Esophagus squamous epithelium (tissue), 5 donors: ENCODE results near the gene KIF23. TPM values are rescaled to one million over a fixed set of nuclear protein-coding genes. Genes with fewer than 3 reads are reported as not detected.

ENCODE experiments used
- DNase-seq: peaks from one replicate; lab custom pipeline; 2025; lab: John Stamatoyannopoulos, UW
- H3K27ac ChIP-seq, 4 donors: fragments of 200-600 bp; sonication (generic); one replicate each; pipeline ENCODE4 v1.5.1; 2016 to 2019; ENCODE audit warnings: mild to moderate bottlenecking in 1 of 4
- H3K27me3 ChIP-seq, 4 donors: fragments of 200-600 bp; sonication (generic); 1 replicate in 3 of 4; 2 replicates in 1 of 4; pipeline versions ENCODE4 v1.5.1 to v1.6.0; 2017 to 2021; ENCODE audit warnings: antibody characterized with exemption in 1 of 4
- H3K36me3 ChIP-seq, 3 donors: fragments of 200-600 bp; sonication (generic); one replicate each; pipeline ENCODE4 v1.5.1; 2016 to 2019
- H3K4me1 ChIP-seq, 3 donors: fragments of 200-600 bp; sonication (generic); one replicate each; pipeline ENCODE4 v1.5.1; 2017 to 2019
- H3K4me3 ChIP-seq, 4 donors: fragments of 200-600 bp; sonication (generic); 1 replicate in 3 of 4; 2 replicates in 1 of 4; pipeline ENCODE4 v1.5.1; 2016 to 2019; ENCODE audit warnings: mild to moderate bottlenecking in 2 of 4, moderate library complexity in 1 of 4
- H3K9me3 ChIP-seq, 3 donors: fragments of 200-600 bp; sonication (generic); one replicate each; pipeline ENCODE4 v1.5.1; 2016 to 2019
- POLR2A ChIP-seq, 4 donors: fragments of 450-650 bp; IDR thresholded peaks; one replicate each; pipeline ENCODE4 v1.6.1; 2017; ENCODE audit warnings: antibody characterized with exemption in 4 of 4, mild to moderate bottlenecking in 4 of 4, moderate library complexity in 3 of 4
- WGBS, 2 donors: methylation state at CpG; one replicate each; pipeline ENCODE4 v1.1.5; 2018; 5-methylcytosine and 5-hydroxymethylcytosine counted together
- intact Hi-C: fragments of 100-400 bp; cut with DNase I; formaldehyde crosslinking; loops from one replicate; pipeline ENCODE4 v1.15.0; 2022
- total RNA-seq, 4 donors: library from RNA; depleted of rRNA; stranded (reverse); fragments of >200 nt; gene quantifications; one replicate each; pipeline ENCODE4 v1.1.0, GENCODE V29; 2016
- TF ChIP-seq, protein P1 (sequence below), 6 experiments: fragments of 450-650 bp in 4 of 6; fragments of 200-600 bp in 2 of 6; sonication (generic) in 2 of 6; IDR thresholded peaks; one replicate each; pipeline ENCODE4 v1.5.1; 2016 to 2019; ENCODE audit warnings: antibody characterized with exemption in 6 of 6, mild to moderate bottlenecking in 4 of 6, moderate library complexity in 4 of 6
- donor health status: DM: yes; HTN: yes; CAD: no.

Gene KIF23
- total RNA-seq, 4 donors from 2014 or later, result 13.5 to 33.2 (median 13.9) TPM

DNA sequence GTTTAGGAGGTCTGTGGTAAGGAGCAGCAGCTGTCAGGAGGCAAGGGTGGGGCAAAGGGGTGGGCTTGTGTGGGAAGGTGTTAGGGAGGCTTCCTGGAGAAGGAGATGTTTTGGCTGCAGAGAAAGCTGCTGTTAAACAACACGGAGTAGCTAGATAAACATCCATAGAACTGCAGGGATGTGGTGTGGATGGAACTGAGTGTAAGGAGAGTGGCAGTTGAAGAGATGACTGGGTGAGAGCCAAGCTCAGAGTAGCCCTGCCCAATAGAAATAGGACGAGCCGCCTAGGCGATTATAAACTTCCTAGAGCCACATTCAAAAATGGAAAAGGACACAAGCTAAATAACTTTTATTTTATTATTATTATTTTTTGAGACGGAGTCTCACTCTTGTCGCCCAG lies 58.4 kb downstream of the KIF23 start:
- TF ChIP-seq POLR2A (IDR thresholded peaks at IDR 0.05), result no peak
- TF ChIP-seq, protein P1, sequence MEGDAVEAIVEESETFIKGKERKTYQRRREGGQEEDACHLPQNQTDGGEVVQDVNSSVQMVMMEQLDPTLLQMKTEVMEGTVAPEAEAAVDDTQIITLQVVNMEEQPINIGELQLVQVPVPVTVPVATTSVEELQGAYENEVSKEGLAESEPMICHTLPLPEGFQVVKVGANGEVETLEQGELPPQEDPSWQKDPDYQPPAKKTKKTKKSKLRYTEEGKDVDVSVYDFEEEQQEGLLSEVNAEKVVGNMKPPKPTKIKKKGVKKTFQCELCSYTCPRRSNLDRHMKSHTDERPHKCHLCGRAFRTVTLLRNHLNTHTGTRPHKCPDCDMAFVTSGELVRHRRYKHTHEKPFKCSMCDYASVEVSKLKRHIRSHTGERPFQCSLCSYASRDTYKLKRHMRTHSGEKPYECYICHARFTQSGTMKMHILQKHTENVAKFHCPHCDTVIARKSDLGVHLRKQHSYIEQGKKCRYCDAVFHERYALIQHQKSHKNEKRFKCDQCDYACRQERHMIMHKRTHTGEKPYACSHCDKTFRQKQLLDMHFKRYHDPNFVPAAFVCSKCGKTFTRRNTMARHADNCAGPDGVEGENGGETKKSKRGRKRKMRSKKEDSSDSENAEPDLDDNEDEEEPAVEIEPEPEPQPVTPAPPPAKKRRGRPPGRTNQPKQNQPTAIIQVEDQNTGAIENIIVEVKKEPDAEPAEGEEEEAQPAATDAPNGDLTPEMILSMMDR (IDR thresholded peaks at IDR 0.05), result no peak
- Histone ChIP-seq H3K4me1 (peaks cover 12 to 34% (median 20%) of the 10 kb centered on the region in 3 donors), H3K9me3 (no peaks in the 10 kb centered on the region), H3K27ac (no peak overlapping the region), H3K4me3 (no peak overlapping the region), H3K27me3 (peaks cover 0 to 22% (median 0%) of the 10 kb centered on the region in 4 donors), H3K36me3 (no peaks in the 10 kb centered on the region)
- DNase-seq, result no peak
- whole genome bisulfite sequencing, 2 donors, result 68 to 78% methylated on average over 6 of the region's 6 CpGs
- intact Hi-C loops, result loop anchor here (10.0 kb wide), 1 partner anchor 1012 kb away; no protein-coding TSS in a partner anchor

DNA sequence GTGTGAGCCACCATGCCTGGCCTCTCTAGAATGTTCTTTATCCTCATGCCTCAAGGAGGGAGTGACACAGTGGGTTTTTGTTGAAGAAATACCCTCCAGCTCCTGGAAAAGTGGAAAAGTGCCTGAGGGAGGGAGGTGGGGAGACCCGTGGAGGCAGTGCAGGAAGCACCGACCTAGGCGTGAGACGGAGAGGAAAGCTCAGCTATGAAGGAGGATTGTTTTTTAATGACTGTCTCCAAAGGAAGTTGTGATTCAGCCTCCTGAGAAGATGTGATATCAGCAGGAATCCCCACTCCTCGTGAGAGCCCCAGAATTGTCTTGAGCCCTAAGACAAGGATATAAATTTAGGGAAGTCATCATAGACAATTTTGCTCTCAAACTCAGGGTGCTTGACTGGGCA lies 60.1 kb downstream of the KIF23 start:
- Histone ChIP-seq H3K27ac (no peak overlapping the region), H3K9me3 (no peaks in the 10 kb centered on the region), H3K4me1 (peaks cover 5 to 17% (median 7%) of the 10 kb centered on the region in 3 donors), H3K27me3 (peaks cover 0 to 40% (median 0%) of the 10 kb centered on the region in 4 donors), H3K4me3 (no peak overlapping the region), H3K36me3 (no peaks in the 10 kb centered on the region)
- intact Hi-C loops, result loop anchor here (10.0 kb wide), 1 partner anchor 1011 kb away; no protein-coding TSS in a partner anchor
- DNase-seq, result no peak
- 52 to 75% methylated on average over 5 of the region's 5 CpGs for WGBS, 2 donors
- TF ChIP-seq POLR2A (IDR thresholded peaks at IDR 0.05), result no peak
- TF ChIP-seq, protein P1 (IDR thresholded peaks at IDR 0.05), result no peak

DNA sequence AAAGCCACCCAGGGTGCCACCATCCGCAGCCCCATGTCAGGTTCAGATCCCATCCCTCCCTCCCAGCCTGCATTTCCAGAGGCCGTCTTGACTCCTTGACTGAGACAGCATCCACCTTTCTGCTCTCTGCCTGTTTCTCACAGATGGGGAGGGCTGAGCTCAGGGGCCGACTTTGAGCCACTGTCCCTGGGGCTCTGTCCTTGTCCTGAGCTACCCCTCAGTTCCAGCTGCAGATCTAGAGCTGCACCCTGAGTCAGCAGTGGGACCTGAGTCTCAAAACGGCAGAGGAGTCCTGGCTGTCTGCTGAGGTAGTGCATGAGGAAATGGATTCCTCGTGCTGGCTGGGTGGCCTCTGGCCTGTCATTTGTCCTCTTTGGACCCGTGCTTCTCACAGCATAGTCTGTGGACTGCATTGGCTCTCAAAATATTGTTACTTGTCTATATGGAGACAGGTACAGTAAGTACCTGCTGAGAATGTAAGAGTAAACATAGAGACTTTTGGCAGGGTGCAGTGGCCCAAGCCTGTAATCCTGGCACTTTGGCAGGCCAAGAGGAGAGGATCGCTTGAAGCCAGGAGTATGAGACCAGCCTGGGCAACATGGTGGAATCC lies 60.8 kb downstream of the KIF23 start:
- intact Hi-C loops, result loop anchor here (10.0 kb wide), 1 partner anchor 1010 kb away; no protein-coding TSS in a partner anchor
- Histone ChIP-seq H3K27ac (no peak overlapping the region), H3K27me3 (peaks cover 0 to 46% (median 0%) of the 10 kb centered on the region in 4 donors), H3K4me3 (no peak overlapping the region), H3K36me3 (no peaks in the 10 kb centered on the region), H3K9me3 (peaks cover 0 to 5% (median 3%) of the 10 kb centered on the region in 3 donors), H3K4me1 (peaks cover 0 to 10% (median under 1%) of the 10 kb centered on the region in 3 donors)
- TF ChIP-seq, protein P1 (IDR thresholded peaks at IDR 0.05), result peak in 1 of 6 experiments; percentile 33
- TF ChIP-seq POLR2A (IDR thresholded peaks at IDR 0.05), result no peak
- DNase-seq, result no peak
- 63 to 78% methylated on average over 2 to 6 of the region's 7 CpGs for WGBS, 2 donors

DNA sequence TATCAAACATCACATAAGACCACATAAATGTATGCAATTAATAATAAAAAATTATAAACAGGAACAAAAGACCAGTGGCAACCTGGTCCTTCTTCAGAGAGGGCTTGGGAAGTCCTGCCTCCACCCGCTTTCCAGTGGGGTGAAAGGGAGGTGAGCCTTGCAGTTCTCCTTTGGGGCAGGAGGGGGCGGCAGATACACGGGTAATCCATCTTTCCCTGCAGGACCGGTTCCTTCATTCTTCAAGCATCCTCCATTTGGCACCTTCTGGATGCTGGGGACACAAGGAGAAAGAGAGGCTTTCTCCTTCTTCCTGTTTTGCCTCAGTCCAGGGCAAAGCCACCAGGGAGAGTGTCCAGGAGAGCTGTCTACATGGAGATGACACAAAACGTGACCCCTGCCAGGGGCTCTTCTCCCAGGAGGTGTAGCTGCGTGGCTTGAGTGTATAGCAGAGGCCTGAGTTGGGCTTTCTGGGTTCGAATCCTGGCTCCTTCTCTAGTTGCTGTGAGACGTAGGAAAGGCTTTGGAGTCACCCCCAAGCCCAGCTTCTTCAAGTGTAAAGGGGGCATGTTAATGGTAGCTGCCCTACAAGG lies 61.7 kb downstream of the KIF23 start:
- no peak for TF ChIP-seq POLR2A (IDR thresholded peaks at IDR 0.05)
- TF ChIP-seq, protein P1 (IDR thresholded peaks at IDR 0.05), result peak; percentile 89 to 97 (median 95)
- H3K9me3 ChIP-seq, result peaks cover 0 to 9% (median 7%) of the 10 kb centered on the region in 3 donors
- H3K4me1 ChIP-seq, result peaks cover 0 to under 1% (median 0%) of the 10 kb centered on the region in 3 donors
- H3K36me3 ChIP-seq, result no peaks in the 10 kb centered on the region
- H3K27me3 ChIP-seq, result peaks cover 0 to 52% (median 0%) of the 10 kb centered on the region in 4 donors
- intact Hi-C loops, result loop anchor here (10.0 kb wide), 1 partner anchor 1009 kb away; no protein-coding TSS in a partner anchor
- DNase-seq, result no peak
- H3K27ac ChIP-seq, result no peak overlapping the region
- 22 to 30% methylated on average over 8 of the region's 8 CpGs for WGBS, 2 donors
- H3K4me3 ChIP-seq, result no peak overlapping the region
